H1 (cell line): ENCODE data around the gene SLC32A1. TPM values are rescaled to one million over a fixed set of nuclear protein-coding genes. Genes with fewer than 3 reads are reported as not detected.

Source experiments
- HDAC2 ChIP-seq, 2 experiments: fragments of 300-600 bp in 1 of 2; sonication (generic) in 1 of 2; IDR thresholded peaks; 2 replicates each; pipeline ENCODE4 v1.6.1; 2011 to 2012; ENCODE audit warnings: low read depth in 2 of 2, low read length in 2 of 2, mild to moderate bottlenecking in 2 of 2, moderate library complexity in 2 of 2, borderline replicate concordance in 1 of 2, inconsistent platforms in 1 of 2
- SP1 ChIP-seq: IDR thresholded peaks from 2 replicates; pipeline ENCODE4 v1.6.1; 2011; ENCODE audit warnings: low read depth, low read length
- polyA plus RNA-seq, 7 experiments: library from polyadenylated mRNA; depleted of rRNA in 3 of 7; stranded (reverse) in 5 of 7; unstranded in 2 of 7; fragments of >200 nt in 5 of 7; fragments of 200-250 nt in 2 of 7; gene quantifications; 1 replicate in 5 of 7; 2 replicates in 1 of 7; 4 replicates in 1 of 7; pipeline versions ENCODE4 v1.2.1 to v1.2.3, GENCODE V29; 2011 to 2013; ENCODE audit warnings: missing spikeins in 2 of 7, mixed read lengths in 2 of 7
- total RNA-seq: library from RNA; stranded (reverse); fragmentation: NEBNext Ultra II Directional; extraction: Animal tissue kit (Norgen Biotek cat#: 25700); gene quantifications from 2 replicates; pipeline ENCODE4 v1.2.1, GENCODE V29; 2021
- TF ChIP-seq, protein P1 (sequence below): fragments of 300-600 bp; sonication (generic); IDR thresholded peaks from 2 replicates; pipeline ENCODE4 v1.7.1; 2012; ENCODE audit warnings: low read length, moderate library complexity, mild to moderate bottlenecking, inconsistent platforms; ENCODE audit not compliant: insufficient replicate concordance

The SLC32A1 gene
- total and polyA plus RNA-seq, 2 of the 8 experiments (the other 6 are each of a cell fraction or from before 2014, with no cell fraction given) = 0.09 to 0.15 TPM

DNA sequence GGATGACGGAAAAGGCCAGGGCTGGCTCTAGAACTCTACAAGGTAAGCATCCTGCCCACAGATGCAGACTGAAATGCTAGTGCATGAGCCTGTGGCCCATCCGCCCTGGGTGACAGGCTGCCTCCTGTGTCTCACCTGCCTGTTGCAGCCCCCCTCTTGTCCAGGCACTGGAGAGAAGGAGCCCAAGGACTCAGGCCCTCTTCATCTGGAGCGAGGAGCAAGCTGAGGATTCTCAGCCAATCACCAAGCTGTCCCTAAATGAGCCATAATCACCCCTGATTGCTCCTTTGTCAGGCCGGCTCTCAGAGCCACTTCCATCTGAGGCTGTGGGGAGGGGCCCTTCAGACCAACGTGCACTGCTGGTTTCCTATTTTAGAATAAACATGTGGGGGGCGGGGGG, 10.0 kb upstream of the SLC32A1 start (continued):
- TF ChIP-seq, protein P1, sequence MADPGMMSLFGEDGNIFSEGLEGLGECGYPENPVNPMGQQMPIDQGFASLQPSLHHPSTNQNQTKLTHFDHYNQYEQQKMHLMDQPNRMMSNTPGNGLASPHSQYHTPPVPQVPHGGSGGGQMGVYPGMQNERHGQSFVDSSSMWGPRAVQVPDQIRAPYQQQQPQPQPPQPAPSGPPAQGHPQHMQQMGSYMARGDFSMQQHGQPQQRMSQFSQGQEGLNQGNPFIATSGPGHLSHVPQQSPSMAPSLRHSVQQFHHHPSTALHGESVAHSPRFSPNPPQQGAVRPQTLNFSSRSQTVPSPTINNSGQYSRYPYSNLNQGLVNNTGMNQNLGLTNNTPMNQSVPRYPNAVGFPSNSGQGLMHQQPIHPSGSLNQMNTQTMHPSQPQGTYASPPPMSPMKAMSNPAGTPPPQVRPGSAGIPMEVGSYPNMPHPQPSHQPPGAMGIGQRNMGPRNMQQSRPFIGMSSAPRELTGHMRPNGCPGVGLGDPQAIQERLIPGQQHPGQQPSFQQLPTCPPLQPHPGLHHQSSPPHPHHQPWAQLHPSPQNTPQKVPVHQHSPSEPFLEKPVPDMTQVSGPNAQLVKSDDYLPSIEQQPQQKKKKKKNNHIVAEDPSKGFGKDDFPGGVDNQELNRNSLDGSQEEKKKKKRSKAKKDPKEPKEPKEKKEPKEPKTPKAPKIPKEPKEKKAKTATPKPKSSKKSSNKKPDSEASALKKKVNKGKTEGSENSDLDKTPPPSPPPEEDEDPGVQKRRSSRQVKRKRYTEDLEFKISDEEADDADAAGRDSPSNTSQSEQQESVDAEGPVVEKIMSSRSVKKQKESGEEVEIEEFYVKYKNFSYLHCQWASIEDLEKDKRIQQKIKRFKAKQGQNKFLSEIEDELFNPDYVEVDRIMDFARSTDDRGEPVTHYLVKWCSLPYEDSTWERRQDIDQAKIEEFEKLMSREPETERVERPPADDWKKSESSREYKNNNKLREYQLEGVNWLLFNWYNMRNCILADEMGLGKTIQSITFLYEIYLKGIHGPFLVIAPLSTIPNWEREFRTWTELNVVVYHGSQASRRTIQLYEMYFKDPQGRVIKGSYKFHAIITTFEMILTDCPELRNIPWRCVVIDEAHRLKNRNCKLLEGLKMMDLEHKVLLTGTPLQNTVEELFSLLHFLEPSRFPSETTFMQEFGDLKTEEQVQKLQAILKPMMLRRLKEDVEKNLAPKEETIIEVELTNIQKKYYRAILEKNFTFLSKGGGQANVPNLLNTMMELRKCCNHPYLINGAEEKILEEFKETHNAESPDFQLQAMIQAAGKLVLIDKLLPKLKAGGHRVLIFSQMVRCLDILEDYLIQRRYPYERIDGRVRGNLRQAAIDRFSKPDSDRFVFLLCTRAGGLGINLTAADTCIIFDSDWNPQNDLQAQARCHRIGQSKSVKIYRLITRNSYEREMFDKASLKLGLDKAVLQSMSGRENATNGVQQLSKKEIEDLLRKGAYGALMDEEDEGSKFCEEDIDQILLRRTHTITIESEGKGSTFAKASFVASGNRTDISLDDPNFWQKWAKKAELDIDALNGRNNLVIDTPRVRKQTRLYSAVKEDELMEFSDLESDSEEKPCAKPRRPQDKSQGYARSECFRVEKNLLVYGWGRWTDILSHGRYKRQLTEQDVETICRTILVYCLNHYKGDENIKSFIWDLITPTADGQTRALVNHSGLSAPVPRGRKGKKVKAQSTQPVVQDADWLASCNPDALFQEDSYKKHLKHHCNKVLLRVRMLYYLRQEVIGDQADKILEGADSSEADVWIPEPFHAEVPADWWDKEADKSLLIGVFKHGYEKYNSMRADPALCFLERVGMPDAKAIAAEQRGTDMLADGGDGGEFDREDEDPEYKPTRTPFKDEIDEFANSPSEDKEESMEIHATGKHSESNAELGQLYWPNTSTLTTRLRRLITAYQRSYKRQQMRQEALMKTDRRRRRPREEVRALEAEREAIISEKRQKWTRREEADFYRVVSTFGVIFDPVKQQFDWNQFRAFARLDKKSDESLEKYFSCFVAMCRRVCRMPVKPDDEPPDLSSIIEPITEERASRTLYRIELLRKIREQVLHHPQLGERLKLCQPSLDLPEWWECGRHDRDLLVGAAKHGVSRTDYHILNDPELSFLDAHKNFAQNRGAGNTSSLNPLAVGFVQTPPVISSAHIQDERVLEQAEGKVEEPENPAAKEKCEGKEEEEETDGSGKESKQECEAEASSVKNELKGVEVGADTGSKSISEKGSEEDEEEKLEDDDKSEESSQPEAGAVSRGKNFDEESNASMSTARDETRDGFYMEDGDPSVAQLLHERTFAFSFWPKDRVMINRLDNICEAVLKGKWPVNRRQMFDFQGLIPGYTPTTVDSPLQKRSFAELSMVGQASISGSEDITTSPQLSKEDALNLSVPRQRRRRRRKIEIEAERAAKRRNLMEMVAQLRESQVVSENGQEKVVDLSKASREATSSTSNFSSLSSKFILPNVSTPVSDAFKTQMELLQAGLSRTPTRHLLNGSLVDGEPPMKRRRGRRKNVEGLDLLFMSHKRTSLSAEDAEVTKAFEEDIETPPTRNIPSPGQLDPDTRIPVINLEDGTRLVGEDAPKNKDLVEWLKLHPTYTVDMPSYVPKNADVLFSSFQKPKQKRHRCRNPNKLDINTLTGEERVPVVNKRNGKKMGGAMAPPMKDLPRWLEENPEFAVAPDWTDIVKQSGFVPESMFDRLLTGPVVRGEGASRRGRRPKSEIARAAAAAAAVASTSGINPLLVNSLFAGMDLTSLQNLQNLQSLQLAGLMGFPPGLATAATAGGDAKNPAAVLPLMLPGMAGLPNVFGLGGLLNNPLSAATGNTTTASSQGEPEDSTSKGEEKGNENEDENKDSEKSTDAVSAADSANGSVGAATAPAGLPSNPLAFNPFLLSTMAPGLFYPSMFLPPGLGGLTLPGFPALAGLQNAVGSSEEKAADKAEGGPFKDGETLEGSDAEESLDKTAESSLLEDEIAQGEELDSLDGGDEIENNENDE = no peak
- TF ChIP-seq SP1 (no peak), HDAC2 (IDR thresholded peaks at IDR 0.05; ENCODE audit: borderline replicate concordance in 1 of 2, low read depth in 2 of 2, low read length in 2 of 2) (no peak)
